GM12878 (cell line): ENCODE measurements around the gene COQ3. TPM values are rescaled to one million over a fixed set of nuclear protein-coding genes. Genes with fewer than 3 reads are reported as not detected.

ENCODE experiments used
- ATAC-seq: fragments of 200-7000 bp; cut with Tn5 transposase; 3 replicates; pipeline ENCODE4 v1.9.1; 2020; ENCODE audit warnings: mild to moderate bottlenecking, moderate library complexity
- BruUV-seq: library from RNA; stranded (reverse); fragments of 400-500 nt; replicated peaks from 2 replicates; lab custom pipeline; 2021; lab: Mats Ljungman, UMichigan
- CTCF ChIA-PET: fragments of 300-600 bp; sonication (Branson Sonifier 250); formaldehyde crosslinking; extraction: SDS; loops from one replicate; lab custom pipeline; 2021; ENCODE audit warnings: inconsistent platforms; lab: Yijun Ruan, JAX
- POLR2A ChIA-PET: fragments of 350-600 bp; formaldehyde crosslinking; extraction: SDS; loops from one replicate; lab custom pipeline; 2021; ENCODE audit warnings: inconsistent platforms; lab: Charles Lee
- RAD21 ChIA-PET: fragments of 300-600 bp; sonication (Branson Sonifier 250); formaldehyde crosslinking; loops from one replicate; lab custom pipeline; 2023; ENCODE audit warnings: antibody characterized with exemption; ENCODE audit not compliant: unreplicated experiment; lab: Charles Lee
- SMC1A ChIA-PET: fragments of 300-600 bp; sonication (Branson Sonifier 250); formaldehyde crosslinking; loops from one replicate; lab custom pipeline; 2023; ENCODE audit not compliant: unreplicated experiment, uncharacterized antibody; lab: Charles Lee
- DNase-seq: peaks from one replicate; pipeline ENCODE4 v3.0.0-alpha.2; 2011; ENCODE audit warnings: low read depth, low spot score
- FAIRE-seq: peaks from 3 replicates; lab custom pipeline; 2011; peaks lifted over from hg19 to GRCh38; lab: Jason Lieb, UNC
- H2AFZ ChIP-seq: 2 replicates; pipeline ENCODE4 v1.6.0; 2011; ENCODE audit warnings: low read depth, low read length, control low read depth; ENCODE audit not compliant: control insufficient read depth
- H3K27ac ChIP-seq: 2 replicates; pipeline ENCODE4 v1.5.1; 2011; ENCODE audit warnings: control low read depth; ENCODE audit not compliant: control insufficient read depth, insufficient read depth
- H3K27me3 ChIP-seq, 2 experiments: replicated peaks in 1 of 2; 2 replicates each; pipeline versions ENCODE4 v1.6.0 to v1.6.1; 2011; ENCODE audit warnings: low read length in 1 of 2; ENCODE audit not compliant: control insufficient read depth in 2 of 2, insufficient read depth in 2 of 2
- H3K36me3 ChIP-seq, 2 experiments: 2 replicates each; pipeline ENCODE4 v1.5.1; 2011; ENCODE audit warnings: low read length in 1 of 2; ENCODE audit not compliant: control insufficient read depth in 2 of 2, insufficient read depth in 2 of 2
- H3K4me1 ChIP-seq: 2 replicates; pipeline ENCODE4 v1.6.1; 2011; ENCODE audit warnings: mild to moderate bottlenecking, low read length, moderate library complexity, mixed read lengths; ENCODE audit not compliant: control insufficient read depth, insufficient read depth
- H3K4me2 ChIP-seq: 2 replicates; pipeline ENCODE4 v1.6.0; 2011; ENCODE audit warnings: control low read depth; ENCODE audit not compliant: control insufficient read depth, insufficient read depth
- H3K4me3 ChIP-seq: fragments of 200-600 bp; sonication (generic); 2 replicates; pipeline ENCODE4 v1.5.1; 2016
- H3K79me2 ChIP-seq: 2 replicates; pipeline ENCODE4 v1.6.0; 2011; ENCODE audit warnings: low read length; ENCODE audit not compliant: control insufficient read depth, insufficient read depth
- H3K9ac ChIP-seq: 2 replicates; pipeline ENCODE4 v1.8.0; 2011; ENCODE audit warnings: low read length, control low read depth, mixed read lengths; ENCODE audit not compliant: control insufficient read depth, insufficient read depth
- H3K9me3 ChIP-seq: replicated peaks from 3 replicates; pipeline ENCODE4 v1.5.1; 2011; ENCODE audit warnings: mild to moderate bottlenecking, low read length; ENCODE audit not compliant: control insufficient read depth, insufficient read depth
- H4K20me1 ChIP-seq: 2 replicates; pipeline ENCODE4 v1.6.0; 2011; ENCODE audit not compliant: control insufficient read depth, insufficient read depth
- CHD4 ChIP-seq: fragments of 200-600 bp; sonication (generic); IDR thresholded peaks from 2 replicates; pipeline ENCODE4 v1.6.1; 2016; ENCODE audit warnings: mild to moderate bottlenecking
- EZH2 ChIP-seq: IDR thresholded peaks from 2 replicates; pipeline ENCODE4 v1.6.1; 2012; ENCODE audit warnings: low read depth, mild to moderate bottlenecking, control low read depth, inconsistent platforms, low read length, borderline replicate concordance; ENCODE audit not compliant: control insufficient read depth
- FOXM1 ChIP-seq: IDR thresholded peaks from 2 replicates; pipeline ENCODE4 v1.6.1; 2012; ENCODE audit warnings: low read depth, mild to moderate bottlenecking, inconsistent platforms, low read length, moderate library complexity
- IRF4 ChIP-seq: IDR thresholded peaks from 2 replicates; pipeline ENCODE4 v1.6.1; 2011; ENCODE audit warnings: low read depth, low read length
- REST ChIP-seq: IDR thresholded peaks from 2 replicates; pipeline ENCODE4 v1.6.1; 2012; ENCODE audit warnings: mild to moderate bottlenecking, low read depth, low read length
- SIN3A ChIP-seq: IDR thresholded peaks from 2 replicates; pipeline ENCODE4 v1.6.1; 2012; ENCODE audit warnings: low read depth, low read length, improper control_type of control experiment
- SREBF1 ChIP-seq: IDR thresholded peaks from 2 replicates; pipeline ENCODE4 v1.6.1; 2012; ENCODE audit warnings: mild to moderate bottlenecking, low read length
- SREBF2 ChIP-seq: IDR thresholded peaks from 2 replicates; pipeline ENCODE4 v1.6.1; 2012; ENCODE audit warnings: mild to moderate bottlenecking, low read length
- WGBS: methylation state at CpG from one replicate; pipeline ENCODE4 v1.1.6; 2016; ENCODE audit warnings: low lambda C conversion rate; ENCODE audit not compliant: insufficient replicate concordance, insufficient coverage; ENCODE audit errors: missing lambda C conversion rate; 5-methylcytosine and 5-hydroxymethylcytosine counted together
- in situ Hi-C: fragments of 300-500 bp; cut with MboI; formaldehyde crosslinking; loops from 9 replicates; pipeline ENCODE4 v1.14.3; 2018; ENCODE audit warnings: mixed read lengths
- intact Hi-C: fragments of 100-400 bp; cut with micrococcal nuclease; formaldehyde crosslinking; loops from one replicate; pipeline ENCODE4 v1.14.2; 2022; ENCODE audit not compliant: unreplicated experiment
- polyA plus RNA-seq, 11 experiments: library from polyadenylated mRNA; depleted of rRNA in 4 of 11; unstranded in 6 of 11; stranded (reverse) in 5 of 11; fragments of >200 nt; fragmentation: Nextera tagmentation in 4 of 11; fragmentation: Illumina TruSeq in 1 of 11; extraction: Ambion mirVana in 4 of 11; extraction: Trizol in 1 of 11; gene quantifications; 1 replicate in 1 of 11; 2 replicates in 10 of 11; pipeline versions ENCODE4 v1.2.1 to v1.2.3, GENCODE V29; 2011 to 2016; ENCODE audit warnings: inconsistent platforms in 2 of 11, missing spikeins in 2 of 11, low read depth in 1 of 11
- total RNA-seq, 4 experiments: library from RNA; depleted of rRNA in 3 of 4; stranded (reverse); fragments of >200 nt in 3 of 4; fragmentation: Illumina TruSeq in 1 of 4; extraction: Trizol in 1 of 4; gene quantifications; 2 replicates each; pipeline versions ENCODE4 v1.2.1 to v1.2.3, GENCODE V29; 2013 to 2021

Gene COQ3
- total and polyA plus RNA-seq, 10 of the 15 experiments (the other 5 are each of a cell fraction or from before 2014, with no cell fraction given), result 9.3 to 50.6 (median 16.0) TPM

- no peak for TF ChIP-seq SREBF1
- TF ChIP-seq REST, result peak; percentile 85
- TF ChIP-seq IRF4, result no peak
- H3K4me3 ChIP-seq, result no peak overlapping the region
- RAD21 ChIA-PET, result no interaction called here
- DNase-seq (no peak), ATAC-seq (no peak), FAIRE-seq (no peak)
- H3K79me2 ChIP-seq, result no peaks in the 10 kb centered on the region
- in situ Hi-C loops, result no loop called here
- H3K9ac ChIP-seq, result no peak overlapping the region
- SMC1A ChIA-PET, result interaction anchor here (1.7 kb wide), 1 partner anchor 8 kb away, joined by 4 read pairs; no protein-coding TSS in a partner anchor
- POLR2A ChIA-PET, result no interaction called here
- H3K4me2 ChIP-seq, result no peak overlapping the region
- no peaks in the 10 kb centered on the region for H3K4me1 ChIP-seq
- BruUV-seq, result no TSS peak
- H3K27me3 ChIP-seq, result peaks cover 6 to 15% of the 10 kb centered on the region in 2 experiments
- intact Hi-C loops, result no loop called here
- H4K20me1 ChIP-seq, result no peaks in the 10 kb centered on the region
- H3K9me3 ChIP-seq, result no peaks in the 10 kb centered on the region
- H3K36me3 ChIP-seq, result no peaks in the 10 kb centered on the region
- WGBS, result 54% methylated on average over 9 of the region's 9 CpGs
- CTCF ChIA-PET, result interaction anchor here (1.3 to 2.2 kb wide), 2 partner anchors 16 to 18 kb away, joined by 4 to 5 read pairs; no protein-coding TSS in a partner anchor
- H3K27ac ChIP-seq, result no peak overlapping the region
- H2AFZ ChIP-seq, result no peak overlapping the region
These were observed 40.9 kb downstream of the COQ3 start for GRCh38 chr6:99353126-99353525.

GRCh38 chr6:99350573-99350972 lies 43.4 kb downstream of the COQ3 start:
- Histone ChIP-seq H3K27ac (no peak overlapping the region), H3K4me3 (no peak overlapping the region), H3K4me1 (no peaks in the 10 kb centered on the region), H3K27me3 (peaks cover 6 to 19% of the 10 kb centered on the region in 2 experiments), H3K9ac (no peak overlapping the region), H3K9me3 (no peaks in the 10 kb centered on the region), H3K36me3 (no peaks in the 10 kb centered on the region), H3K4me2 (no peak overlapping the region), H2AFZ (no peak overlapping the region), H3K79me2 (no peaks in the 10 kb centered on the region), H4K20me1 (no peaks in the 10 kb centered on the region)
- SMC1A ChIA-PET, result no interaction called here
- CTCF ChIA-PET, result no interaction called here
- in situ Hi-C loops (no loop called here), intact Hi-C loops (no loop called here)
- RAD21 ChIA-PET, result no interaction called here
- no peak for DNase-seq
- TF ChIP-seq FOXM1 (no peak), SREBF2 (no peak), EZH2 (no peak), CHD4 (no peak), SIN3A (no peak)
- FAIRE-seq, result no peak
- WGBS, result 52% methylated on average over 10 of the region's 10 CpGs
- BruUV-seq, result no TSS peak
- ATAC-seq, result no peak
- POLR2A ChIA-PET, result no interaction called here
